K562 (cell line): Measurements from ENCODE around the gene LRIT3. TPM values are rescaled to one million over a fixed set of nuclear protein-coding genes. Genes with fewer than 3 reads are reported as not detected.

Experiments
- CCAR2 ChIP-seq: fragments of 200-400 bp; formaldehyde crosslinking; IDR thresholded peaks from 2 replicates; pipeline ENCODE4 v1.6.1; 2017; ENCODE audit warnings: mild to moderate bottlenecking, low read depth, low read length
- CHCHD3 ChIP-seq: fragments of 250-450 bp; sonication (Bioruptor Pico); IDR thresholded peaks from 2 replicates; pipeline ENCODE4 v2.1.2; 2022; ENCODE audit warnings: mild to moderate bottlenecking
- CHD1 ChIP-seq: fragments of 200-600 bp; sonication (generic); IDR thresholded peaks from one replicate; pipeline ENCODE4 v1.6.1; 2012; ENCODE audit warnings: mild to moderate bottlenecking, moderate library complexity, low read length, inconsistent platforms
- DNMT1 ChIP-seq: fragments of 450-650 bp; IDR thresholded peaks from 2 replicates; pipeline ENCODE4 v1.6.1; 2016; ENCODE audit warnings: antibody characterized with exemption, mild to moderate bottlenecking
- FOXJ3 ChIP-seq: sonication (generic); formaldehyde crosslinking; IDR thresholded peaks from 2 replicates; pipeline ENCODE4 v1.4.0; 2020; ENCODE audit warnings: mild to moderate bottlenecking, missing genetic modification reagents
- HMG20A ChIP-seq: fragments of 450-650 bp; formaldehyde crosslinking; conservative IDR thresholded peaks from 2 replicates; pipeline ENCODE4 v1.4.0; 2020; ENCODE audit warnings: mild to moderate bottlenecking, mixed read lengths
- MAFF ChIP-seq: IDR thresholded peaks from 2 replicates; pipeline ENCODE4 v1.6.1; 2012; ENCODE audit warnings: low read length, improper control_type of control experiment
- NFE2 ChIP-seq: IDR thresholded peaks from 2 replicates; pipeline ENCODE4 v1.6.1; 2014; ENCODE audit warnings: antibody characterized with exemption, low read depth
- PHF20 ChIP-seq: fragments of 450-650 bp; IDR thresholded peaks from 2 replicates; pipeline ENCODE4 v1.6.1; 2018; ENCODE audit not compliant: partially characterized antibody
- PML ChIP-seq: IDR thresholded peaks from 2 replicates; pipeline ENCODE4 v1.6.1; 2012; ENCODE audit warnings: low read length, inconsistent platforms
- SMARCA5 ChIP-seq: fragments of 450-650 bp; IDR thresholded peaks from 2 replicates; pipeline ENCODE4 v1.6.1; 2016
- SNIP1 ChIP-seq: fragments of 450-650 bp; IDR thresholded peaks from 2 replicates; pipeline ENCODE4 v1.7.1; 2017; ENCODE audit warnings: low read depth, mild to moderate bottlenecking
- SOX6 ChIP-seq: fragments of 450-650 bp; IDR thresholded peaks from 2 replicates; pipeline ENCODE4 v1.6.1; 2014; ENCODE audit warnings: mild to moderate bottlenecking
- SP1 ChIP-seq: sonication (generic); formaldehyde crosslinking; IDR thresholded peaks from 2 replicates; pipeline ENCODE4 v1.8.1; 2022; ENCODE audit warnings: mild to moderate bottlenecking, missing genetic modification reagents
- TAF1 ChIP-seq: IDR thresholded peaks from 2 replicates; pipeline ENCODE4 v1.6.1; 2011; ENCODE audit warnings: mild to moderate bottlenecking, low read length, moderate library complexity; ENCODE audit not compliant: insufficient read depth, control insufficient read depth, severe bottlenecking; ENCODE audit errors: extremely low read depth
- TCF3 ChIP-seq: sonication (generic); formaldehyde crosslinking; IDR thresholded peaks from 2 replicates; pipeline ENCODE4 v1.4.0; 2020; ENCODE audit warnings: mild to moderate bottlenecking, missing genetic modification reagents
- TCFL5 ChIP-seq: fragments of 250-450 bp; sonication (Bioruptor Pico); conservative IDR thresholded peaks from 2 replicates; pipeline ENCODE4 v1.6.1; 2021; ENCODE audit warnings: mild to moderate bottlenecking, moderate library complexity, matching md5 sums
- ZNF263 ChIP-seq: sonication (generic); formaldehyde crosslinking; IDR thresholded peaks from 2 replicates; pipeline ENCODE4 v1.8.0; 2022; ENCODE audit warnings: mild to moderate bottlenecking, missing genetic modification reagents, borderline replicate concordance
- ZNF431 ChIP-seq: sonication (generic); formaldehyde crosslinking; IDR thresholded peaks from 2 replicates; pipeline ENCODE4 v1.8.0; 2022; ENCODE audit warnings: mild to moderate bottlenecking, missing genetic modification reagents
- ZZZ3 ChIP-seq: fragments of 450-650 bp; IDR thresholded peaks from 2 replicates; pipeline ENCODE4 v1.6.1; 2016; ENCODE audit warnings: antibody characterized with exemption, mild to moderate bottlenecking, moderate library complexity
- polyA plus RNA-seq, 8 experiments: library from polyadenylated mRNA; depleted of rRNA in 4 of 8; stranded (reverse) in 5 of 8; unstranded in 3 of 8; fragments of >200 nt; fragmentation: Nextera tagmentation in 2 of 8; fragmentation: Illumina TruSeq in 1 of 8; extraction: Ambion mirVana in 2 of 8; extraction: Trizol in 1 of 8; gene quantifications; 2 replicates each; pipeline versions ENCODE4 v1.2.1 to v1.2.3, GENCODE V29; 2011 to 2014; ENCODE audit warnings: inconsistent platforms in 1 of 8, missing spikeins in 1 of 8
- total RNA-seq, 7 experiments: library from RNA; depleted of rRNA in 6 of 7; stranded (reverse); fragments of >200 nt in 6 of 7; fragmentation: Illumina TruSeq in 2 of 7; extraction: Trizol in 2 of 7; gene quantifications; 2 replicates each; pipeline versions ENCODE4 v1.2.1 to v1.2.3, GENCODE V29; 2011 to 2021; ENCODE audit warnings: low replicate concordance in 1 of 7
- TF ChIP-seq, protein P1 (sequence below): fragments of 450-650 bp; IDR thresholded peaks from 2 replicates; pipeline ENCODE4 v1.6.1; 2018; ENCODE audit warnings: mild to moderate bottlenecking, low read depth; ENCODE audit not compliant: partially characterized antibody
- TF ChIP-seq, protein P2 (sequence below), 2 experiments: fragments of 450-650 bp; IDR thresholded peaks; 2 replicates each; pipeline ENCODE4 v1.6.1; 2016
- TF ChIP-seq, protein P3 (sequence below): fragments of 200-800 bp; sonication (Bioruptor generic); IDR thresholded peaks from 2 replicates; pipeline ENCODE4 v1.6.1; 2017; ENCODE audit warnings: missing genetic modification characterization, missing compliant biosample characterization
- TF ChIP-seq, protein P4 (sequence below): sonication (generic); formaldehyde crosslinking; IDR thresholded peaks from 2 replicates; pipeline ENCODE4 v1.8.0; 2022; ENCODE audit warnings: missing genetic modification reagents, mild to moderate bottlenecking, borderline replicate concordance

The LRIT3 gene
- total and polyA plus RNA-seq, 9 of the 15 experiments (the other 6 are each of a cell fraction or from before 2014, with no cell fraction given), result 0.04 to 0.10 (median 0.04) TPM; not detected in 4

DNA sequence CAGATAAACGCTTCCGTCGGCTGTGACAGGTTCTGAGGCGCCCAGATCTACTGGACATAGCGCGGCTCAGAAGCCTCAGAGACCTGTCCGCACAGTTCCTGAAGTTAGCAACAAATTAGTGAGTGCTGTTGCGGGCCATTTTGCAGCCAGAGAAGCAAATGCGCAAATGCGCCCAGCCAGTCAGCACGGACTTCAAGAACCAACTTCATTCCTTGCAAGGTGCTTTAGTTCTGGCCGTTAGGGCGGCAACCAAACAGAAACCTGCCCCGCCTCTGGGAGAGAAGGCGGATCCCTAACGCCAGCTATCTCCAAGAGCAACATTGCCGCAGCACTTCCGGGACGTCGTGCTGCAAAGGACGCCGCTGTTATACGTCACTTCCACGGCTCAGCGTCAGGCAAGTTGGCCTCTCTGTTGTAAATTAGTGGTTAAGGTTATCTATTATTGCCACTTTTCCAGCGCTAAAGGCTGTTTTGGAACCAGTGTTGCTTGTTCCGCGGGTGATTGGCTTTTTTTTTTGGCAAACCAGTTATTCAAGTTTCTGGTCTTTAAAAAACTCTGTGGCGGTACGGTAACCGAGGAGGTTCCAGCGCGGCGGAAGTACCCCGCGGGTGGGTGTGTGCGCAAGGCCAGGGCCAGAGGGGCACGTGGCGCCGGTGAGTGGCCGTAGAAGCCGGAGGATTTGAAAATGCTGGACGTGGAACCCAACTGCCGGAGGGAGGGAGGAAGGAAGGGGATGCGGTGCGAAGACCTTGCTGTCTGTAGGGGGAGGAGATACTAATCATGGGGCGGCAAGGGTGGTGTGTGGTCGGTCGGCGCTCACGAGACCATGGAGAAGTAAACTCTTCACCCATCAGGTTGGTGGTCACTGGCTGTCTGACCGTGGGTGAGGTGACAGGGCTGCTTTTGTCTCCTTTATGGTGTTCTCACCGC lies 32.5 kb upstream of the LRIT3 start, which contains the start of gene GAR1 (continued):
- TF ChIP-seq TCFL5 (CRISPR knock-in tag) (no peak), TCF3 (CRISPR knock-in tag) (peak; percentile 65), TAF1 (peak; percentile 87), MAFF (no peak), HMG20A (CRISPR knock-in tag) (no peak), SNIP1 (no peak), NFE2 (no peak), PHF20 (peak; percentile 80), ZNF431 (CRISPR knock-in tag) (peak; percentile 57; the same call in 1 of the 2 replicates), ZNF263 (CRISPR knock-in tag) (peak; percentile 70; the same call in 1 of the 2 replicates), CHCHD3 (0 out of 2 replicates have a peak, but pooled peaks have one; percentile 45), ZZZ3 (0 out of 2 replicates have a peak, but pooled peaks have one; percentile 64), PML (peak; percentile 85), DNMT1 (no peak), CHD1 (peak; percentile 11), FOXJ3 (CRISPR knock-in tag) (no peak), SOX6 (peak; percentile 63), SMARCA5 (0 out of 2 replicates have a peak, but pooled peaks have one; percentile 13), CCAR2 (no peak), SP1 (CRISPR knock-in tag) (peak; percentile 87)
- TF ChIP-seq, protein P1, sequence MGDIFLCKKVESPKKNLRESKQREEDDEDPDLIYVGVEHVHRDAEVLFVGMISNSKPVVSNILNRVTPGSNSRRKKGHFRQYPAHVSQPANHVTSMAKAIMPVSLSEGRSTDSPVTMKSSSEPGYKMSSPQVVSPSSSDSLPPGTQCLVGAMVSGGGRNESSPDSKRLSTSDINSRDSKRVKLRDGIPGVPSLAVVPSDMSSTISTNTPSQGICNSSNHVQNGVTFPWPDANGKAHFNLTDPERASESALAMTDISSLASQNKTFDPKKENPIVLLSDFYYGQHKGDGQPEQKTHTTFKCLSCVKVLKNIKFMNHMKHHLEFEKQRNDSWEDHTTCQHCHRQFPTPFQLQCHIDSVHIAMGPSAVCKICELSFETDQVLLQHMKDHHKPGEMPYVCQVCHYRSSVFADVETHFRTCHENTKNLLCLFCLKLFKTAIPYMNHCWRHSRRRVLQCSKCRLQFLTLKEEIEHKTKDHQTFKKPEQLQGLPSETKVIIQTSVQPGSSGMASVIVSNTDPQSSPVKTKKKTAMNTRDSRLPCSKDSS, result no peak
- TF ChIP-seq, protein P2, sequence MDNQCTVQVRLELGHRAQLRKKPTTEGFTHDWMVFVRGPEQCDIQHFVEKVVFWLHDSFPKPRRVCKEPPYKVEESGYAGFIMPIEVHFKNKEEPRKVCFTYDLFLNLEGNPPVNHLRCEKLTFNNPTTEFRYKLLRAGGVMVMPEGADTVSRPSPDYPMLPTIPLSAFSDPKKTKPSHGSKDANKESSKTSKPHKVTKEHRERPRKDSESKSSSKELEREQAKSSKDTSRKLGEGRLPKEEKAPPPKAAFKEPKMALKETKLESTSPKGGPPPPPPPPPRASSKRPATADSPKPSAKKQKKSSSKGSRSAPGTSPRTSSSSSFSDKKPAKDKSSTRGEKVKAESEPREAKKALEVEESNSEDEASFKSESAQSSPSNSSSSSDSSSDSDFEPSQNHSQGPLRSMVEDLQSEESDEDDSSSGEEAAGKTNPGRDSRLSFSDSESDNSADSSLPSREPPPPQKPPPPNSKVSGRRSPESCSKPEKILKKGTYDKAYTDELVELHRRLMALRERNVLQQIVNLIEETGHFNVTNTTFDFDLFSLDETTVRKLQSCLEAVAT (IDR thresholded peaks at IDR 0.05), result peak; percentile 27 to 46; a peak in 1 of 4 replicates
- TF ChIP-seq, protein P3, sequence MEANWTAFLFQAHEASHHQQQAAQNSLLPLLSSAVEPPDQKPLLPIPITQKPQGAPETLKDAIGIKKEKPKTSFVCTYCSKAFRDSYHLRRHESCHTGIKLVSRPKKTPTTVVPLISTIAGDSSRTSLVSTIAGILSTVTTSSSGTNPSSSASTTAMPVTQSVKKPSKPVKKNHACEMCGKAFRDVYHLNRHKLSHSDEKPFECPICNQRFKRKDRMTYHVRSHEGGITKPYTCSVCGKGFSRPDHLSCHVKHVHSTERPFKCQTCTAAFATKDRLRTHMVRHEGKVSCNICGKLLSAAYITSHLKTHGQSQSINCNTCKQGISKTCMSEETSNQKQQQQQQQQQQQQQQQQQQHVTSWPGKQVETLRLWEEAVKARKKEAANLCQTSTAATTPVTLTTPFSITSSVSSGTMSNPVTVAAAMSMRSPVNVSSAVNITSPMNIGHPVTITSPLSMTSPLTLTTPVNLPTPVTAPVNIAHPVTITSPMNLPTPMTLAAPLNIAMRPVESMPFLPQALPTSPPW, result peak; percentile 40; the same call in 1 of the 2 replicates
- TF ChIP-seq, protein P4, sequence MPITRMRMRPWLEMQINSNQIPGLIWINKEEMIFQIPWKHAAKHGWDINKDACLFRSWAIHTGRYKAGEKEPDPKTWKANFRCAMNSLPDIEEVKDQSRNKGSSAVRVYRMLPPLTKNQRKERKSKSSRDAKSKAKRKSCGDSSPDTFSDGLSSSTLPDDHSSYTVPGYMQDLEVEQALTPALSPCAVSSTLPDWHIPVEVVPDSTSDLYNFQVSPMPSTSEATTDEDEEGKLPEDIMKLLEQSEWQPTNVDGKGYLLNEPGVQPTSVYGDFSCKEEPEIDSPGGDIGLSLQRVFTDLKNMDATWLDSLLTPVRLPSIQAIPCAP (CRISPR knock-in tag), result no peak
